Epithelial cell of proximal tubule (primary cell): ENCODE data around the gene STK38. TPM values are rescaled to one million over a fixed set of nuclear protein-coding genes. Genes with fewer than 3 reads are reported as not detected.

Experiments
- DNase-seq: peaks from one replicate; pipeline ENCODE4 v3.0.0-alpha.2; 2011; ENCODE audit warnings: low read depth
- H3K4me3 ChIP-seq: 2 replicates; pipeline ENCODE4 v1.5.1; 2011; ENCODE audit warnings: low read depth, mild to moderate bottlenecking, low read length
- total RNA-seq: library from RNA; depleted of rRNA; stranded (reverse); fragments of >200 nt; gene quantifications from 2 replicates; pipeline ENCODE4 v1.2.3, GENCODE V29; 2015
- TF ChIP-seq, protein P1 (sequence below): conservative IDR thresholded peaks from 2 replicates; pipeline ENCODE4 v1.5.1; 2012; ENCODE audit warnings: low read depth, mild to moderate bottlenecking, low read length

The STK38 gene
- total RNA-seq, 1 donor from 2014 or later, result 18.3 TPM

DNA sequence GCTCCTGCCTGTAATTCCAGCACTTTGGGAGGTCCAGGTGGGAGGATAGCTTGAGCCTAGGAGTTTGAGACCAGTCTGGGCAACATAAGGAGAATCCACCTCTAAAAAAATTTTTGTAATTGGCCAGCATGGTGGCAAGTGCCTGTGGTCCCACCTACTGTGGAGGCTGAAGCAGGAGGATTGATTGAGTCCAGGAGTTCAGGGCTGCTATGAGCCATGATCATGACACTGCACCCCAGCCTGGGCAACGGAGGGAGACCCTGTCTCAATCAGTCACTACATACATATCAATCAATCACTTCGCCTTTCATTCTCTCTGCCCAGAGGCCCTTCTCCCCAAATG, 1.1 kb upstream of the STK38 start:
- no peak overlapping the region for H3K4me3 ChIP-seq
- no peak for DNase-seq
- TF ChIP-seq, protein P1, sequence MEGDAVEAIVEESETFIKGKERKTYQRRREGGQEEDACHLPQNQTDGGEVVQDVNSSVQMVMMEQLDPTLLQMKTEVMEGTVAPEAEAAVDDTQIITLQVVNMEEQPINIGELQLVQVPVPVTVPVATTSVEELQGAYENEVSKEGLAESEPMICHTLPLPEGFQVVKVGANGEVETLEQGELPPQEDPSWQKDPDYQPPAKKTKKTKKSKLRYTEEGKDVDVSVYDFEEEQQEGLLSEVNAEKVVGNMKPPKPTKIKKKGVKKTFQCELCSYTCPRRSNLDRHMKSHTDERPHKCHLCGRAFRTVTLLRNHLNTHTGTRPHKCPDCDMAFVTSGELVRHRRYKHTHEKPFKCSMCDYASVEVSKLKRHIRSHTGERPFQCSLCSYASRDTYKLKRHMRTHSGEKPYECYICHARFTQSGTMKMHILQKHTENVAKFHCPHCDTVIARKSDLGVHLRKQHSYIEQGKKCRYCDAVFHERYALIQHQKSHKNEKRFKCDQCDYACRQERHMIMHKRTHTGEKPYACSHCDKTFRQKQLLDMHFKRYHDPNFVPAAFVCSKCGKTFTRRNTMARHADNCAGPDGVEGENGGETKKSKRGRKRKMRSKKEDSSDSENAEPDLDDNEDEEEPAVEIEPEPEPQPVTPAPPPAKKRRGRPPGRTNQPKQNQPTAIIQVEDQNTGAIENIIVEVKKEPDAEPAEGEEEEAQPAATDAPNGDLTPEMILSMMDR, result no peak

DNA sequence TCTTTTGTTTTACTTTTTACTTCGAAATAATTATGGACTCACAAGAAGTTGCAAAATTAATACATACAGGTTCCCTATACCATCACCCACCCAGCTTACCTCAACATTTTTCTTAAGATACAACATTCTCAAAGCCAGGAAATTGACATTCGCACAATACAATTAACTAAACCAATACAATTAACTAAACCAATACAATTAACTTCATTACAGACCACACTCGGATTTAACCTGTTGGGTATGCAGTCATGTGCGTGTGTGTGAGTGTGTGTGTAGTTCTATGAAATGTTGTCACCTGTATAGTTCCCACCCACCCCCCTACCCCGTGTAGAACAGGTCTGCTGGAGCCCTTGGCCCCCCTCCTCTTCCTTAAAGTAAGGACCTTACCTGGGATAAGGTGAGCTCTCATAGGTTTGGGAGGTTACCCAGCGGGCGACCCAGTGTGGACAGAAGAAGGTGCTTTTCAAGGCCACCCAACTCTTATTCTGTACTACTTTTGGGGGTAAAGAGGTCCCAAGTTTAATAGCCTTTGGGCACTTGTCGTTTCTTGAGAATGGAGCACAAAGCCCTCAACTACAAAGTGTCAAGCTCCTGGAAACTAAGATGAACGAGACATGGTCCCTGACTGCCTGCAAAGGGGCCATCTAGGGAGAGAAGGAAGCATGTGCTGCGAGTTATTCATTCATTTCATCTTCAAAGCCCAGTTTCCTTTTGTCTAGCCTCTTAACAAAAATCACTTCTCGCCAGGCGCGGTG, 544 bp upstream of the STK38 start:
- TF ChIP-seq, protein P1, result no peak
- peak overlapping the region; percentile 89 for H3K4me3 ChIP-seq
- no peak for DNase-seq

DNA sequence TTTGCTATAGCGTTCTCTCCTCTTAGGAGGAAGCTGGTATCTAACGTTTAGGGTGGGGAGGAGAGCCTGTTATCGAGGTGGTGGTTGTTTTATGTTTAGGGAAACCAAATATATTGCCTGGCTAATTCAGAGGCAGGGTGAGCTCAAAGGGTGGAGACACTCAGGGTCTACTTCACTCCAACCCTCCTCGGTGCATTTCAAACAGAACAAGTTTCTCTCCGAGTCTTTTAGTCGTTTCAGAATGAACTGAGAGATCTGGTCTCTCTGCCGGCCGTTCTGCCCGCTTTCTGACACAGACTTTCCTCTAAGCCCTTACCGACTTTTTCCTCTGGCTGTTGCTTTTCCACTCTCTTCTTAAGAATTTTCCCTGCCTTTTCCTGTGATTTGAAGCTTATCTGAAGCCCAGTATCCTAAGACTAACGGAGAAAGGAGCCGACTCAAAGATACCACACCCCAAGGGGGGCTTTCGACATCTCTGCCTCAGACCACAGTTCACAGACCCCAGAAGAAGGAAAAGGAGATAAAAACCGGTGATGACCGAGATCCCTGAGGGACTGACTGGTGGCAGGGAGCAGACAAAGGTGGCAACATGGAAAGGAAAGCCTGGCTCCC, 865 bp downstream of the STK38 start:
- no peak for DNase-seq
- H3K4me3 ChIP-seq, result peak overlapping the region; percentile 89
- TF ChIP-seq, protein P1, result no peak

DNA sequence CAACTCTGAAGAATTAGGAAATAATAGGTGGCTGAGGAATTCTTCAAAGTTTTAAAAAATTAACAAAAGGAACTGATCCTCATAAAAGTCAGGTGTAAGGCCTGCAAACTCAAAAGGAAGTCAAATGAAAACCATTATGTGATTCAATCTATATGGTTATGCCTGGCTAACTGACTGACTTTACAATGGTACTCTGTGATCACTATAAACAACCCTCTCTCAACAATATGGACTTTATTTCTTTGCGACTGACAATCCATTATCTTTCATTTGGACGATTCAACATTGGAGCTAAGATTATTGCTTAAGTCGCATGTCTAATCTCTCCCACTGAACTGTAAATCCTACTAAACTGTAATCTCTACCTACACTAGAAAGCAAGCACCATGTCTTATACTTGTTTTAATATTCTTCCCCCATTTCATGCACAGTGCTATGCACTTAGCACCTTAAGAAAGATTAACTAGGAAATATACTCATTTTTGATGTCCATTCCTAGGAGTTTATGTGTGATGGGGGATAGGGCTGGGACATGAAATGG, 1.4 kb downstream of the STK38 start:
- TF ChIP-seq, protein P1, result no peak
- peak overlapping the region; percentile 89 for H3K4me3 ChIP-seq
- no peak for DNase-seq

DNA sequence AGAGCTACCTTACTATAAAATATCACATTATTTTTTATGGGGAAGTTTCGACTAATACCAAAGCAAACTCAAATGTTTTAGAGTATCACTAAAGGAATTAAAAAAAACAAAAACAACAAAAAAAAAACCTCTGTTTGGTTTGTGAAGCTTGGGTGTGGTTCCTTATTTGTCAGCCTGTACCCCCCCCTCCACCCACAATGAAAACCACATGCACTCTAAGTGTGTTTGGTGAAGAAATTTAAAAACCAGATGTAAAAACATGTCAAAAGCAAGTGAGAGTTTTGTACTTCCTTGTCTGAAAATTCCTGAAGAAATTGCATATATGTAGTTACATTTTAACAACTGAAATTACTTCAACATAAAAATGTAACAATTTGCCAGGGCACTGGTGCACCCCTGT, 3.1 kb downstream of the STK38 start:
- DNase-seq, result no peak
- H3K4me3 ChIP-seq, result peak overlapping the region; percentile 16
- TF ChIP-seq, protein P1, result no peak

DNA sequence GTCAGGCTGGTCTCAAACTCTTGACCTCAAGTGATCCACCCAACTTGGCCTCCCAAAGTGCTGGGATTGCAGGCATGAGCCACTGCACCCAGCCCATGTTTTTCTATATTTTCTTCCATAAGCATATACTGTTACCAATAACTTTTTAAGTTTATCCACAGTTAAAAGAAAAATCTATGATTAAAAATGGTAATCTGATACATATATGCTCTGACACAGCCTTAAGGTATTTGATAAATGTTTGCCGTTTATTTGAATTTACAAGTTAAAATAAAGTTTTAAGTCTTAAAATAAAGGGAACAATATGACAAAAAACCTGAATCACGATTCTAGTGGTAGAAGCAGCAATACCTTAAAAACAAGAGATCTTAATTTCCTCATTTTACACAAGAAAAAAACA, 5.2 kb downstream of the STK38 start:
- TF ChIP-seq, protein P1, result no peak
- H3K4me3 ChIP-seq, result no peak overlapping the region
- DNase-seq, result no peak
